ENCODE results near the gene MAML2.

The MAML2 gene

GRCh38 chr11:96055706-96056387 is 287.1 kb downstream of the MAML2 start:
- no peak overlapping the region for H3K4me3 ChIP-seq (ENCODE audit: low read length)
- TF ChIP-seq ZNF274 (IDR thresholded peaks at IDR 0.05; ENCODE audit: low read depth, low read length), result no peak

GRCh38 chr11:96054870-96055705 is 287.9 kb downstream of the MAML2 start:
- TF ChIP-seq ZNF274 (IDR thresholded peaks at IDR 0.05; ENCODE audit: low read depth, low read length), result no peak
- H3K4me3 ChIP-seq (ENCODE audit: low read length), result no peak overlapping the region

GRCh38 chr11:96052921-96053651 is 289.9 kb downstream of the MAML2 start:
- no peak for TF ChIP-seq ZNF274 (IDR thresholded peaks at IDR 0.05; ENCODE audit: low read depth, low read length)

GRCh38 chr11:96051820-96052219 is 291.2 kb downstream of the MAML2 start:
- no peak for TF ChIP-seq ZNF274 (IDR thresholded peaks at IDR 0.05; ENCODE audit: low read depth, low read length)
- peak overlapping the region; percentile 21; the same call in 1 of the 2 replicates for H3K4me3 ChIP-seq (ENCODE audit: low read length)

More at GRCh38 chr11:96052921-96053651, 289.9 kb downstream of the MAML2 start:
- H3K4me3 ChIP-seq (ENCODE audit: low read length), result no peak overlapping the region; the same call in 1 of the 2 replicates

- no peak overlapping the region for H3K4me3 ChIP-seq (ENCODE audit: low read length)
- TF ChIP-seq ZNF274 (IDR thresholded peaks at IDR 0.05; ENCODE audit: low read depth, low read length), result no peak
These were observed 292.4 kb downstream of the MAML2 start for GRCh38 chr11:96050435-96051182.

GRCh38 chr11:96049426-96049825 is 293.6 kb downstream of the MAML2 start:
- no peak for TF ChIP-seq ZNF274 (IDR thresholded peaks at IDR 0.05; ENCODE audit: low read depth, low read length)
- no peak overlapping the region for H3K4me3 ChIP-seq (ENCODE audit: low read length)

- H3K4me3 ChIP-seq (ENCODE audit: low read length), result no peak overlapping the region
- no peak for TF ChIP-seq ZNF274 (IDR thresholded peaks at IDR 0.05; ENCODE audit: low read depth, low read length)
These were observed 297.2 kb downstream of the MAML2 start for GRCh38 chr11:96045622-96046456.

- no peak overlapping the region for H3K4me3 ChIP-seq (ENCODE audit: low read length)
- TF ChIP-seq ZNF274 (IDR thresholded peaks at IDR 0.05; ENCODE audit: low read depth, low read length), result no peak
These were observed 298.2 kb downstream of the MAML2 start for GRCh38 chr11:96044747-96045146.

- no peak overlapping the region for H3K4me3 ChIP-seq (ENCODE audit: low read length)
- TF ChIP-seq ZNF274 (IDR thresholded peaks at IDR 0.05; ENCODE audit: low read depth, low read length), result no peak
These were observed 298.7 kb downstream of the MAML2 start for GRCh38 chr11:96044311-96044710.

- no peak overlapping the region for H3K4me3 ChIP-seq (ENCODE audit: low read length)
- TF ChIP-seq ZNF274 (IDR thresholded peaks at IDR 0.05; ENCODE audit: low read depth, low read length), result no peak
These were observed 299.7 kb downstream of the MAML2 start for GRCh38 chr11:96043291-96043690.

GRCh38 chr11:96038046-96038445 is 304.9 kb downstream of the MAML2 start:
- H3K4me3 ChIP-seq (ENCODE audit: low read length), result no peak overlapping the region
- TF ChIP-seq ZNF274 (IDR thresholded peaks at IDR 0.05; ENCODE audit: low read depth, low read length), result no peak

- H3K4me3 ChIP-seq (ENCODE audit: low read length), result no peak overlapping the region
- TF ChIP-seq ZNF274 (IDR thresholded peaks at IDR 0.05; ENCODE audit: low read depth, low read length), result no peak
These were observed 305.5 kb downstream of the MAML2 start for GRCh38 chr11:96037405-96037949.

GRCh38 chr11:96036863-96037262 is 306.1 kb downstream of the MAML2 start:
- TF ChIP-seq ZNF274 (IDR thresholded peaks at IDR 0.05; ENCODE audit: low read depth, low read length), result no peak
- no peak overlapping the region for H3K4me3 ChIP-seq (ENCODE audit: low read length)

Data from GM08714 (cell line).